HEK293 (cell line): ENCODE measurements around the gene LRRC47.

Experiments used
- CTCF ChIA-PET: fragments of 350-600 bp; formaldehyde crosslinking; extraction: SDS; loops from one replicate; lab custom pipeline; 2021; ENCODE audit warnings: antibody characterized with exemption; lab: Yijun Ruan, JAX
- POLR2A ChIA-PET: fragments of 300-600 bp; formaldehyde crosslinking; extraction: SDS; loops from one replicate; lab custom pipeline; 2020; ENCODE audit warnings: antibody characterized with exemption, inconsistent platforms; lab: Yijun Ruan, JAX
- H3K27ac ChIP-seq: fragments of 200-500 bp; sonication (Bioruptor generic); 2 replicates; pipeline ENCODE4 v1.5.1; 2014; ENCODE audit warnings: low read depth, low read length, control low read depth, inconsistent platforms; ENCODE audit errors: extremely low read depth
- H3K36me3 ChIP-seq, 2 experiments: fragments of 200-500 bp in 1 of 2; sonication (Bioruptor generic) in 1 of 2; 1 replicate in 1 of 2; 2 replicates in 1 of 2; pipeline ENCODE4 v1.5.1; 2014 to 2017; ENCODE audit warnings: inconsistent platforms in 2 of 2, low read length in 2 of 2; ENCODE audit not compliant: control insufficient read depth in 2 of 2, insufficient read depth in 1 of 2
- H3K4me1 ChIP-seq: fragments of 200-500 bp; sonication (Bioruptor generic); 2 replicates; pipeline ENCODE4 v1.5.1; 2014; ENCODE audit warnings: mild to moderate bottlenecking, low read length, inconsistent platforms; ENCODE audit not compliant: control insufficient read depth, insufficient read depth
- H3K4me3 ChIP-seq: 2 replicates; pipeline ENCODE4 v1.5.1; 2011; ENCODE audit warnings: low read depth, mild to moderate bottlenecking, control low read depth, low read length, moderate library complexity
- H3K9me3 ChIP-seq: fragments of 200-500 bp; sonication (Bioruptor generic); 2 replicates; pipeline ENCODE4 v1.5.1; 2014; ENCODE audit warnings: low read depth, low read length, inconsistent platforms; ENCODE audit not compliant: control insufficient read depth, insufficient read depth
- EGR2 ChIP-seq: fragments of 450-650 bp; formaldehyde crosslinking; IDR thresholded peaks from 2 replicates; pipeline ENCODE4 v1.5.1; 2016; ENCODE audit warnings: low read depth, missing biosample characterization, missing genetic modification characterization
- KLF7 ChIP-seq: fragments of 450-650 bp; formaldehyde crosslinking; IDR thresholded peaks from 2 replicates; pipeline ENCODE4 v1.5.1; 2016; ENCODE audit warnings: missing biosample characterization, missing genetic modification characterization, borderline replicate concordance
- PRDM10 ChIP-seq: fragments of 450-650 bp; formaldehyde crosslinking; IDR thresholded peaks from 2 replicates; pipeline ENCODE4 v1.5.1; 2016; ENCODE audit warnings: missing biosample characterization, missing genetic modification characterization
- REPIN1 ChIP-seq: fragments of 450-650 bp; formaldehyde crosslinking; IDR thresholded peaks from 2 replicates; pipeline ENCODE4 v1.5.1; 2017; ENCODE audit warnings: missing biosample characterization, missing genetic modification characterization, low read depth
- TSHZ1 ChIP-seq: fragments of 450-650 bp; formaldehyde crosslinking; IDR thresholded peaks from 2 replicates; pipeline ENCODE4 v1.5.1; 2016; ENCODE audit warnings: missing biosample characterization, missing genetic modification characterization, borderline replicate concordance
- ZFHX2 ChIP-seq: fragments of 450-650 bp; formaldehyde crosslinking; conservative IDR thresholded peaks from 2 replicates; pipeline ENCODE4 v1.5.1; 2016; ENCODE audit warnings: missing biosample characterization, missing genetic modification characterization
- ZNF211 ChIP-seq: fragments of 450-650 bp; formaldehyde crosslinking; IDR thresholded peaks from 2 replicates; pipeline ENCODE4 v1.5.1; 2016; ENCODE audit warnings: low read depth, missing biosample characterization, missing genetic modification characterization
- ZNF221 ChIP-seq: fragments of 450-650 bp; formaldehyde crosslinking; IDR thresholded peaks from 2 replicates; pipeline ENCODE4 v1.5.1; 2017; ENCODE audit warnings: missing biosample characterization, missing genetic modification characterization, borderline replicate concordance
- ZNF354C ChIP-seq: fragments of 450-650 bp; formaldehyde crosslinking; IDR thresholded peaks from 2 replicates; pipeline ENCODE4 v1.5.1; 2016; ENCODE audit warnings: missing biosample characterization, missing genetic modification characterization, low read depth, borderline replicate concordance
- ZNF391 ChIP-seq: fragments of 450-650 bp; formaldehyde crosslinking; IDR thresholded peaks from 2 replicates; pipeline ENCODE4 v1.5.1; 2016; ENCODE audit warnings: low read depth, missing biosample characterization, missing genetic modification characterization, borderline replicate concordance
- ZNF48 ChIP-seq: fragments of 450-650 bp; formaldehyde crosslinking; IDR thresholded peaks from 2 replicates; pipeline ENCODE4 v1.5.1; 2016; ENCODE audit warnings: missing biosample characterization, missing genetic modification characterization
- ZNF530 ChIP-seq: fragments of 450-650 bp; formaldehyde crosslinking; IDR thresholded peaks from 2 replicates; pipeline ENCODE4 v1.5.1; 2016; ENCODE audit warnings: low read depth, missing biosample characterization, missing genetic modification characterization
- ZNF585B ChIP-seq: fragments of 450-650 bp; formaldehyde crosslinking; IDR thresholded peaks from 2 replicates; pipeline ENCODE4 v1.5.1; 2016; ENCODE audit warnings: missing biosample characterization, missing genetic modification characterization
- ZNF776 ChIP-seq: fragments of 450-650 bp; formaldehyde crosslinking; IDR thresholded peaks from 2 replicates; pipeline ENCODE4 v1.5.0; 2017; ENCODE audit warnings: missing biosample characterization, missing genetic modification characterization, borderline replicate concordance
- ZSCAN30 ChIP-seq: fragments of 450-650 bp; IDR thresholded peaks from 2 replicates; pipeline ENCODE4 v1.5.1; 2018; ENCODE audit warnings: missing biosample characterization, mild to moderate bottlenecking, missing genetic modification characterization, moderate library complexity
- TF ChIP-seq, protein P1 (sequence below): fragments of 450-650 bp; formaldehyde crosslinking; conservative IDR thresholded peaks from 2 replicates; pipeline ENCODE4 v1.5.1; 2016; ENCODE audit warnings: low read depth, missing biosample characterization, missing genetic modification characterization

LRRC47 gene

DNA sequence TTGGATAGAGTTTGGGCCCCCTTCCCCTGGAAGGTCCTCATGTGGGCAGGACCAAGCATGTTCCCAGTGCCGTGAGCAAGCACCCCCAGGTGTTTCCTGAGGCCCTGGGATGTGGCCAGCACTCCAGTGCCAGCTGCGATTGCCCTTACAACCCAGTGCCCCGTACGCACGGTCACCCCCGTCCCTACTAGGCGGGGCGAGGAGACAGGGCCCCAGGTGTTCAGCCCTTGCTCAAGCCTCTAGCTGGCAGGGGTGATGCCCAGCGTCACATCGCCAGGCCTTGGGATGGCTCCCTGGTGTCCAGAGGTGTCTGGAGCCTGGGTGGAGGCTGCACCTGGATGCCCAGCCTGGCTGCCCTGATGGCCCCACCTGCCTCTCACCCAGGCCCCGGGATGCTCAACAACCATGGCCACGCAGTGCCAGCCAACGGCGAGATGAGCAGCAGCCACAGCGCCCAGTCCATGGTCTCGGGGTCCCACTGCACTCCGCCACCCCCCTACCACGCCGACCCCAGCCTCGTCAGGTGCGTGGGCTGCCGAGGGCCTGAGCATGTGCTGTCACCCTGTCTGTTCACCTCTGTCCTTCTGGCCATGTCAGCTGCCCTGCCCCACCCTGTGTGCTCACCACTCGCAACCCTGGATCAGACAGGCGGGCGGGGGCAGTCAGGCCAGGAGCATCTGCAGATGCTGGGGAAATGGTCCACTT, 65.6 kb downstream of the LRRC47 start (continued):
- TF ChIP-seq PRDM10 (tag by site-specific recombination), result no peak
- TF ChIP-seq ZFHX2 (tag by site-specific recombination), result no peak
- TF ChIP-seq EGR2, result no peak
- TF ChIP-seq ZNF211 (tag by site-specific recombination), result no peak

DNA sequence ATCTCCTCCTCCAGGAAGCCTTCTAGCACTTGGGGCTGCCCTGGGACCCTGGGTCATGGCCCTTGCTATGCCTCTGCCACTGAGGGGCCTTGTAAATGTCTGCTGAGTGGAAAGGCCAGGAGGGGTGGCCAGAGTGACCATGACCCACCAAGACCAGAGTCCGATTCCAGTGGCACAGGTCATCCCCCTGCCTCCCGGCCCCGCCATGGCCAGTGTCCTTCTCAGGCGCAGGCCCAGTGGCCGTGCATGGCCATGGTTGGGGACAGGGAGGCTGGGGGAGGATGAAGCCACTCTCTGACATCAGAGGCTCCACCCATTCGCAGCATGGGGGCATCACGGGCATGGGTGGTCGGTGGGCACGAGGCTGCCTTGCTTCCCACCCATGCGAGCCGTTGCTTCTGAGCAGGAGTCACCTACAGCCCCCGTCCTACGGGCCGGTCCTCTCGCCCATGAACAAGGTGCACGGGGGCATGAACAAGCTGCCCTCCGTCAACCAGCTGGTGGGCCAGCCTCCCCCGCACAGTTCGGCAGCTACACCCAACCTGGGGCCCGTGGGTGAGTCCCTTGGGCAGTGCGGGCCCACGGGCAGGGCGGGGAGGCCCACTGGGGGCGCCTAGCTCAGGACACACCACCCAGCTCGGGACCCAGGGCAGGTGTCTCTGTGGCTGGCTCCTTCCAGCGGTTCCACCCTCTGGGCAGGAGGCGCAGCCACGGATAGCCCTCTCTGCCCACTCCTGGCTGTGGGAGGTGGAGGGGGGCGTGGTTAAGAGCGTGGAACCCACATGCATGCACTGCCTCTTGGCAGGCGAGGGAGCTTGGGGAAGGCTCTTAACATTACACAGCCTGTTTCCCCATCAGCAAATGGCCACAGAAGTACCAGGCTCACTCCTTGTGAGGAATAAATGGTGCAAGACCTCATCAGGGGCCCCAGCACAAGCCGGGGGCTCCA, 66.4 kb downstream of the LRRC47 start:
- Histone ChIP-seq H3K4me3 (no peak overlapping the region), H3K27ac (no peak overlapping the region), H3K36me3 (peaks cover 0 to 82% of the 10 kb centered on the region in 2 experiments; a peak in 1 of 3 replicates), H3K9me3 (no peaks in the 10 kb centered on the region), H3K4me1 (no peaks in the 10 kb centered on the region)
- ChIA-PET POLR2A (no interaction called here), CTCF (no interaction called here)
- TF ChIP-seq EGR2, result peak; percentile 86
- TF ChIP-seq ZNF391 (tag by site-specific recombination), result no peak
- TF ChIP-seq ZNF48, result no peak
- no peak for TF ChIP-seq TSHZ1 (tag by site-specific recombination)
- TF ChIP-seq ZNF776 (tag by site-specific recombination), result no peak
- no peak for TF ChIP-seq ZNF585B (tag by site-specific recombination)
- TF ChIP-seq ZNF354C, result no peak
- TF ChIP-seq PRDM10 (tag by site-specific recombination), result peak; percentile 36; the same call in 1 of the 2 replicates
- no peak for TF ChIP-seq ZNF221 (tag by site-specific recombination)
- TF ChIP-seq, protein P1, sequence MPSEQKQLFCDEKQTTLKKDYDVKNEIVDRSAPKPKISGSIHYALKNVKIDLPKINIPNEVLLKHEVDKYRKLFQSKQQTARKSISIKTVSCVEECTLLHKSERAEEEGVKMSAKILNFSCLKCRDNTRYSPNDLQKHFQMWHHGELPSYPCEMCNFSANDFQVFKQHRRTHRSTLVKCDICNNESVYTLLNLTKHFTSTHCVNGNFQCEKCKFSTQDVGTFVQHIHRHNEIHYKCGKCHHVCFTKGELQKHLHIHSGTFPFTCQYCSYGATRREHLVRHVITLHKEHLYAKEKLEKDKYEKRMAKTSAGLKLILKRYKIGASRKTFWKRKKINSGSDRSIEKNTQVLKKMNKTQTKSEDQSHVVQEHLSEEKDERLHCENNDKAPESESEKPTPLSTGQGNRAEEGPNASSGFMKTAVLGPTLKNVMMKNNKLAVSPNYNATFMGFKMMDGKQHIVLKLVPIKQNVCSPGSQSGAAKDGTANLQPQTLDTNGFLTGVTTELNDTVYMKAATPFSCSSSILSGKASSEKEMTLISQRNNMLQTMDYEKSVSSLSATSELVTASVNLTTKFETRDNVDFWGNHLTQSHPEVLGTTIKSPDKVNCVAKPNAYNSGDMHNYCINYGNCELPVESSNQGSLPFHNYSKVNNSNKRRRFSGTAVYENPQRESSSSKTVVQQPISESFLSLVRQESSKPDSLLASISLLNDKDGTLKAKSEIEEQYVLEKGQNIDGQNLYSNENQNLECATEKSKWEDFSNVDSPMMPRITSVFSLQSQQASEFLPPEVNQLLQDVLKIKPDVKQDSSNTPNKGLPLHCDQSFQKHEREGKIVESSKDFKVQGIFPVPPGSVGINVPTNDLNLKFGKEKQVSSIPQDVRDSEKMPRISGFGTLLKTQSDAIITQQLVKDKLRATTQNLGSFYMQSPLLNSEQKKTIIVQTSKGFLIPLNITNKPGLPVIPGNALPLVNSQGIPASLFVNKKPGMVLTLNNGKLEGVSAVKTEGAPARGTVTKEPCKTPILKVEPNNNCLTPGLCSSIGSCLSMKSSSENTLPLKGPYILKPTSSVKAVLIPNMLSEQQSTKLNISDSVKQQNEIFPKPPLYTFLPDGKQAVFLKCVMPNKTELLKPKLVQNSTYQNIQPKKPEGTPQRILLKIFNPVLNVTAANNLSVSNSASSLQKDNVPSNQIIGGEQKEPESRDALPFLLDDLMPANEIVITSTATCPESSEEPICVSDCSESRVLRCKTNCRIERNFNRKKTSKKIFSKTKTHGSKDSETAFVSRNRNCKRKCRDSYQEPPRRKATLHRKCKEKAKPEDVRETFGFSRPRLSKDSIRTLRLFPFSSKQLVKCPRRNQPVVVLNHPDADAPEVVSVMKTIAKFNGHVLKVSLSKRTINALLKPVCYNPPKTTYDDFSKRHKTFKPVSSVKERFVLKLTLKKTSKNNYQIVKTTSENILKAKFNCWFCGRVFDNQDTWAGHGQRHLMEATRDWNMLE, result no peak
- no peak for TF ChIP-seq ZNF530 (tag by site-specific recombination)
- TF ChIP-seq KLF7, result no peak
- no peak for TF ChIP-seq ZSCAN30 (tag by site-specific recombination)
- TF ChIP-seq REPIN1, result no peak
